K562 (cell line): Measurements from ENCODE around the gene CFAP126.
"Not testable (repeated sequence)": the region's sequence is repeated elsewhere in the genome, so short reads cannot be mapped to it uniquely, and the experiment has no call there.

Experiments
- HNRNPK ChIP-seq: fragments of 200-400 bp; formaldehyde crosslinking; IDR thresholded peaks from one replicate; pipeline ENCODE4 v1.6.1; 2018; ENCODE audit warnings: mild to moderate bottlenecking, low read depth, low read length; ENCODE audit not compliant: poor library complexity, severe bottlenecking
- RAD21 ChIP-seq, 2 experiments: fragments of 250-450 bp in 1 of 2; fragments of 450-650 bp in 1 of 2; sonication (Bioruptor Pico) in 1 of 2; formaldehyde crosslinking in 1 of 2; IDR thresholded peaks in 1 of 2; conservative IDR thresholded peaks in 1 of 2; 2 replicates each; pipeline versions ENCODE4 v1.4.0 to v1.8.0; 2020 to 2022; ENCODE audit warnings: mild to moderate bottlenecking in 2 of 2, moderate library complexity in 1 of 2
- RBM14 ChIP-seq: fragments of 200-400 bp; formaldehyde crosslinking; IDR thresholded peaks from 2 replicates; pipeline ENCODE4 v1.6.1; 2018; ENCODE audit warnings: low read depth, mild to moderate bottlenecking, low read length, moderate library complexity, borderline replicate concordance; ENCODE audit not compliant: insufficient read depth
- ZNF232 ChIP-seq: sonication (generic); formaldehyde crosslinking; IDR thresholded peaks from 2 replicates; pipeline ENCODE4 v1.8.0; 2022; ENCODE audit warnings: mild to moderate bottlenecking, missing genetic modification reagents
- TF ChIP-seq, protein P1 (sequence below): fragments of 250-450 bp; sonication (Bioruptor Pico); IDR thresholded peaks from 2 replicates; pipeline ENCODE4 v1.5.0; 2020; ENCODE audit warnings: mild to moderate bottlenecking
- TF ChIP-seq, protein P2 (sequence below): fragments of 200-800 bp; sonication (Bioruptor generic); IDR thresholded peaks from 2 replicates; pipeline ENCODE4 v1.6.1; 2016; ENCODE audit warnings: missing genetic modification characterization, missing compliant biosample characterization

DNA sequence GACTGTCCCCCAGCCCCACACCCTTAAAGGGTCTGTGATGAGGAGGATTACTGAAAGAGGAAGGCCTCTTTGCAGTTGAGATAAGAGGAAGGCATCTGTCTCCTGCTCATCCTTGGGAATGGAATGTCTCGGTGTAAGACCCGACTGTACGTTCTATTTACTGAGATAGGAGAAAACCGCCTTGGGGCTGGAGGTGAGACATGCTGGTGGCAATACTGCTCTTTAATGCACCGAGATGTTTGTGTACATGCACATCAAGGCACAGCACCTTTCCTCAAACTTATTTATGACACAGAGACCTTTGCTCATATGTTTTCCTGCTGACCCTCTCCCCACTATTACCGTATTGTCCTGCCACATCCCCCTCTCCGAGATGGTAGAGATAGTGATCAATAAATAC is 45.4 kb upstream of the CFAP126 start:
- TF ChIP-seq, protein P1, sequence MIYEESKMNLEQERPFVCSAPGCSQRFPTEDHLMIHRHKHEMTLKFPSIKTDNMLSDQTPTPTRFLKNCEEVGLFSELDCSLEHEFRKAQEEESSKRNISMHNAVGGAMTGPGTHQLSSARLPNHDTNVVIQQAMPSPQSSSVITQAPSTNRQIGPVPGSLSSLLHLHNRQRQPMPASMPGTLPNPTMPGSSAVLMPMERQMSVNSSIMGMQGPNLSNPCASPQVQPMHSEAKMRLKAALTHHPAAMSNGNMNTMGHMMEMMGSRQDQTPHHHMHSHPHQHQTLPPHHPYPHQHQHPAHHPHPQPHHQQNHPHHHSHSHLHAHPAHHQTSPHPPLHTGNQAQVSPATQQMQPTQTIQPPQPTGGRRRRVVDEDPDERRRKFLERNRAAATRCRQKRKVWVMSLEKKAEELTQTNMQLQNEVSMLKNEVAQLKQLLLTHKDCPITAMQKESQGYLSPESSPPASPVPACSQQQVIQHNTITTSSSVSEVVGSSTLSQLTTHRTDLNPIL (CRISPR knock-in tag): not testable (repeated sequence)
- TF ChIP-seq RAD21 (CRISPR knock-in tag; conservative IDR thresholded peaks at IDR 0.05 in 1 of 2, IDR thresholded peaks at IDR 0.05 in 1 of 2); RBM14; HNRNPK; ZNF232 (CRISPR knock-in tag): not testable (repeated sequence)
- TF ChIP-seq, protein P2, sequence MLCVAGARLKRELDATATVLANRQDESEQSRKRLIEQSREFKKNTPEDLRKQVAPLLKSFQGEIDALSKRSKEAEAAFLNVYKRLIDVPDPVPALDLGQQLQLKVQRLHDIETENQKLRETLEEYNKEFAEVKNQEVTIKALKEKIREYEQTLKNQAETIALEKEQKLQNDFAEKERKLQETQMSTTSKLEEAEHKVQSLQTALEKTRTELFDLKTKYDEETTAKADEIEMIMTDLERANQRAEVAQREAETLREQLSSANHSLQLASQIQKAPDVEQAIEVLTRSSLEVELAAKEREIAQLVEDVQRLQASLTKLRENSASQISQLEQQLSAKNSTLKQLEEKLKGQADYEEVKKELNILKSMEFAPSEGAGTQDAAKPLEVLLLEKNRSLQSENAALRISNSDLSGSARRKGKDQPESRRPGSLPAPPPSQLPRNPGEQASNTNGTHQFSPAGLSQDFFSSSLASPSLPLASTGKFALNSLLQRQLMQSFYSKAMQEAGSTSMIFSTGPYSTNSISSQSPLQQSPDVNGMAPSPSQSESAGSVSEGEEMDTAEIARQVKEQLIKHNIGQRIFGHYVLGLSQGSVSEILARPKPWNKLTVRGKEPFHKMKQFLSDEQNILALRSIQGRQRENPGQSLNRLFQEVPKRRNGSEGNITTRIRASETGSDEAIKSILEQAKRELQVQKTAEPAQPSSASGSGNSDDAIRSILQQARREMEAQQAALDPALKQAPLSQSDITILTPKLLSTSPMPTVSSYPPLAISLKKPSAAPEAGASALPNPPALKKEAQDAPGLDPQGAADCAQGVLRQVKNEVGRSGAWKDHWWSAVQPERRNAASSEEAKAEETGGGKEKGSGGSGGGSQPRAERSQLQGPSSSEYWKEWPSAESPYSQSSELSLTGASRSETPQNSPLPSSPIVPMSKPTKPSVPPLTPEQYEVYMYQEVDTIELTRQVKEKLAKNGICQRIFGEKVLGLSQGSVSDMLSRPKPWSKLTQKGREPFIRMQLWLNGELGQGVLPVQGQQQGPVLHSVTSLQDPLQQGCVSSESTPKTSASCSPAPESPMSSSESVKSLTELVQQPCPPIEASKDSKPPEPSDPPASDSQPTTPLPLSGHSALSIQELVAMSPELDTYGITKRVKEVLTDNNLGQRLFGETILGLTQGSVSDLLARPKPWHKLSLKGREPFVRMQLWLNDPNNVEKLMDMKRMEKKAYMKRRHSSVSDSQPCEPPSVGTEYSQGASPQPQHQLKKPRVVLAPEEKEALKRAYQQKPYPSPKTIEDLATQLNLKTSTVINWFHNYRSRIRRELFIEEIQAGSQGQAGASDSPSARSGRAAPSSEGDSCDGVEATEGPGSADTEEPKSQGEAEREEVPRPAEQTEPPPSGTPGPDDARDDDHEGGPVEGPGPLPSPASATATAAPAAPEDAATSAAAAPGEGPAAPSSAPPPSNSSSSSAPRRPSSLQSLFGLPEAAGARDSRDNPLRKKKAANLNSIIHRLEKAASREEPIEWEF (CRISPR knock-in tag): not testable (repeated sequence)
